ENCODE measurements around the gene TLR6. TPM values are rescaled to one million over a fixed set of nuclear protein-coding genes. Genes with fewer than 3 reads are reported as not detected.

TLR6 gene, protein sequence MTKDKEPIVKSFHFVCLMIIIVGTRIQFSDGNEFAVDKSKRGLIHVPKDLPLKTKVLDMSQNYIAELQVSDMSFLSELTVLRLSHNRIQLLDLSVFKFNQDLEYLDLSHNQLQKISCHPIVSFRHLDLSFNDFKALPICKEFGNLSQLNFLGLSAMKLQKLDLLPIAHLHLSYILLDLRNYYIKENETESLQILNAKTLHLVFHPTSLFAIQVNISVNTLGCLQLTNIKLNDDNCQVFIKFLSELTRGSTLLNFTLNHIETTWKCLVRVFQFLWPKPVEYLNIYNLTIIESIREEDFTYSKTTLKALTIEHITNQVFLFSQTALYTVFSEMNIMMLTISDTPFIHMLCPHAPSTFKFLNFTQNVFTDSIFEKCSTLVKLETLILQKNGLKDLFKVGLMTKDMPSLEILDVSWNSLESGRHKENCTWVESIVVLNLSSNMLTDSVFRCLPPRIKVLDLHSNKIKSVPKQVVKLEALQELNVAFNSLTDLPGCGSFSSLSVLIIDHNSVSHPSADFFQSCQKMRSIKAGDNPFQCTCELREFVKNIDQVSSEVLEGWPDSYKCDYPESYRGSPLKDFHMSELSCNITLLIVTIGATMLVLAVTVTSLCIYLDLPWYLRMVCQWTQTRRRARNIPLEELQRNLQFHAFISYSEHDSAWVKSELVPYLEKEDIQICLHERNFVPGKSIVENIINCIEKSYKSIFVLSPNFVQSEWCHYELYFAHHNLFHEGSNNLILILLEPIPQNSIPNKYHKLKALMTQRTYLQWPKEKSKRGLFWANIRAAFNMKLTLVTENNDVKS
- 4.3 TPM for total RNA-seq

DNA sequence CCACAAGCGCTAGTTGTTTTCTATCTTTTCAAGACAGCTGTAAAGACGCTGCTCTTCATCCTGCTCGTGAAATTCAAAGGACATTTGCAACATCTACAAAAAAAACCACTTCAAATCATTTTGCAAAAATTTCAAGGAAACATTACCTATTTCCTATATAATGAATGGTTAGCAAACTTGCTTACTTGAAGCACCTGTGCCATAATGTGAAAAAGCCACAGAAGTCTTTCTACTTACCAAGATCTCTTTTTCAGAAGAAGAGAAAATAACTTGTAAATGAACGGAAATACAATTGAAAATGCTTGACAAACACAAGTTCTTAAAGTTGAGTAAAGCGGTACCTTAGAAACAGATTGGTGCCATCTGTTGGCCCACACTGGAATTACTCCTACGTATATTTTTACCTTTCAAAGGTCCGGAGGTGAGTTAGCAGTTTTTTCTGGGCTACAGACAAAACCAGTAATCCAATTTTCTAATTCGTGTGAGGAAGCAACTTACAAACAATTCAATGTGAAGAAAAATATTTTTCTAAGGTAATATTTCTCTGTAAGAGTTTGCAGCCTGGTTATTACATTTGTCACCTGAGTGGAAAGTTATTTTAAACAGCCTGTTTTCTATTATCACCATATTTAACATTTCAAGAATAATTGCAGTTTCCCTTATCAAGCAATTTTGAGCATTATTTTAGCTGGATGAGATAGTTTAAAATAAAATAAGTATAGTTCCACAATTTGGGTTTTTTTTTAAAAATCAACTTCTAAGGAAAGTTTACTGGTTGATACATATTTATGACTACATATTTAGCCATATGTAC, at the start of gene TLR6:
Gene TLR6, minus strand, starts transcription at position 294 of the 814 bp plus-strand sequence. CDS start 27,344 bp downstream, outside the sequence.
- peak; percentile 51 to 87 (median 86) for DNase-seq (ENCODE audit: low read depth in 2 of 3, low spot score in 2 of 3)

DNA sequence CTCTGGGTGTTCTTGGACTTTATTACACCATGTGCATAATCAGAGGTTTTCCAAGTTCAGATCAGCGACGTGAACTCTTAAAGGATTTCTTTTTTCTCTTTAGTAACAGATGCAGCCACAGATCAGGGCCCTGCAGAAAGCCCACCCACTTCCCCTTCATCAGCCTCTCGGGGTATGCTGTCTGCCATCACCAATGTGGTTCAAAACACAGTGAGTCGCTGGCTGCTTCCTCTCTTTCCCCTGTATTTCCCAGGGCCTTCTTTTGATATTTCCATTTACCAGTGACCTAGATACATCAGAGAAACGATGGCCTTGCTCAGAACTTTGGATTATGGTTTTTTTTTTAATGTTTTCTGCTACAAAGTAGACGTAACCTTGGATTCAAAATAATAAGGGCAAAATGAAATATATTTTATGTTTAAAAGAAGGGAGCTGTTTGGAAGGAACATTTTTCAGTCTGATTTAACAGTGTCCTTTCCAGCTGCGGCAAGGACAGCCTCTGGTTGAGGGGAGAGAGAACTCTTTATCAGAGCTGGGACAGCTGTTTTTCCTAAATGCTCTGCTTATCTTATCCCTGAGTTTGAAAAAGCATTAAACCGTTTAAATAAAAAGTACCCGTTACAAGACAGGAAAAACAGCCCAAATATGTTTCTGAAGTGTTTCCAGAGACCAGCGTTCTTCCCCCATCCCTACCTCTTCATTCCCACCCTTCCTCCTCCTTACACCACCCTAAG, 49.2 kb upstream of the TLR6 start:
- DNase-seq (ENCODE audit: low read depth in 2 of 3, low spot score in 2 of 3): peak in 2 of 3 donors; percentile 33 to 72

DNA sequence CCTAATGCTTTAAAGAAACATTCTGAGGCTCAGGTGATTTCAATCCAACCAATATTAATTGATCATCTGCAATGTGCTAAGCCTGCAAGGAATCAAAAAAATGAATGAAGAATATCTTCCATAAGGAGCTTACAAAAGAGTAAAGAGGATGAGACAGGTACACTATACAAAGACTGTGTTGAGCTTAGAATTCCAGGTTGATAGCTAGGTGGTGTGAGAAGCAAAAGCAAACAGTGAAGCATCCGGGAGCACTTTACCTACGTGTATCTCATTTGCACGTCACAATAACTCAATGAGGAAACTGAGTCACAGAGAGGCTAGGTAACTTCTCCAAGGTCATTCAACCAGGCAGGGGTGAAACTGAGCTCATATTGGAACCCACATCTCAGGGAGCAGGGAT, 48.1 kb upstream of the TLR6 start:
- no peak for DNase-seq (ENCODE audit: low read depth in 2 of 3, low spot score in 2 of 3)

DNA sequence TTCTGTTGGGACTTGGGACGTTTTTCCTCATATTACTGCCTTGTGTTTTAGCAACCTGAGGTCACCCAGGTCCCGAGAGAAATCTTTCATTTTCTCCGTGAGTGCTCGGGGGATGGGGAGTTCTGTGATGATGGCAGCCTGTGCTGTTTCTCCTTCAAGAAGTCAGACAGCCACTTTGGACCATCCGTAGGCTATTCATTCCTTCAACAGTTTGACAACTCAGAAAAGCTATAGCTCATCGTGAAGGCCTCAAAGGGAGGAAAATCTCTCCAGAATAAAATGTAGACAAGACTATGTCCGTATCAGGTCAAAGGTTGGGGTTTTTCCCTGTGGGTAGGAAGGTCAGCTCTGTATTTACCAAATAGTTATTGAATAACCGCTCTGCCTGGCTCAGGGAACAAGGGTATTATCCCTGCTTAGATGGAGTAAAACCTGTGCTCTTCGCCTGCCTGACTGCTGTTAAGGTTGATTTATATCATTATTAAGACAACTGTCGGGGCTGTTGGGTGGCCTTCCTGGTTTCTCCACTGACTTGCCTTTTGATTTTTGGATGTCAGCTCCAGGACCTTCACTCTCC, 47.6 kb upstream of the TLR6 start:
- no peak for DNase-seq (ENCODE audit: low read depth in 2 of 3, low spot score in 2 of 3)

DNA sequence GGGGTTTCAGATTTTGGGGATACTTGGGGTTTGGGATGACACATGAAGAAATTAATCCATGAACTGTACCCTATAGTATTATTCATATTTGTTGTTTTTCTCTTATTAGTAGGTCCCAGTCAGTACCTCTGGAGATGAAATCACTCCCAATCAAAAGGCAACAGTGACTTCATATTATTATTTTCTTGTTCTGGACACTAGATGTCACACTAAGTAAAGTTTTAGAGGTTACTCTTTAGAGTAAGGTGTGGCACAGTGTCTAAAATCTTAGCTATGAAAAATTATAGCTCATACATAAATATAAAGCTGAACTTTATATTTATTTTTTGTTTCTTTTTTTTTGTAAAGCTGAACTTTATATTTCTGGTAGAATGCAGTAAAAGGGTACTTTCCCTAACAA, 46.1 kb upstream of the TLR6 start:
- peak in 1 of 3 donors; percentile 70 for DNase-seq (ENCODE audit: low read depth in 2 of 3, low spot score in 2 of 3)

DNA sequence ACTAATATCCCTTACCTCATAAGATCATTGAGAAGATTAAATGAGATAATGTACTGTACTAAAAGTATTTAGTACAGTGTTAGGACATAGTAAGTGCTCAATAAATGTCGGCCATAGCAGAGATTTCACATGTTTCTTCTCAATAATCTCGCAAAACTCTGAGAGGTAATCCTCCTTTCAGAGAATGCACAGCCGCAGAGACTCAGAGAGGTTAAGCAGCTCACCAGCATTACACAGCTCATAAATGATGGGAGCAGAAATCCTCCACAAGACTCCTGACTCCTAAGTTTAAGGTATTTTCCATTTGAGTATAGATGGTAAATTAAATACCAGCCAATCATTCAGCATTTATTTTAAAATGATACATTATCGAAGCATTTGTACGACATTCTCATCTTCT, 45.6 kb upstream of the TLR6 start:
- no peak for DNase-seq (ENCODE audit: low read depth in 2 of 3, low spot score in 2 of 3)

- DNase-seq (ENCODE audit: low read depth in 2 of 3, low spot score in 2 of 3): no peak
These were observed 41.6 kb upstream of the TLR6 start for GRCh38 chr4:38898245-38898644.

- DNase-seq (ENCODE audit: low read depth in 2 of 3, low spot score in 2 of 3): no peak
These were observed 40.3 kb upstream of the TLR6 start for GRCh38 chr4:38896940-38897339.

- DNase-seq (ENCODE audit: low read depth in 2 of 3, low spot score in 2 of 3): no peak
These were observed 37.8 kb upstream of the TLR6 start for GRCh38 chr4:38894322-38894982.

GRCh38 chr4:38891051-38891983, 34.7 kb upstream of the TLR6 start:
- no peak for DNase-seq (ENCODE audit: low read depth in 2 of 3, low spot score in 2 of 3)

- DNase-seq (ENCODE audit: low read depth in 2 of 3, low spot score in 2 of 3): peak in 2 of 3 donors; percentile 43 to 79
These were observed 32.5 kb upstream of the TLR6 start for GRCh38 chr4:38889143-38889542.

DNA sequence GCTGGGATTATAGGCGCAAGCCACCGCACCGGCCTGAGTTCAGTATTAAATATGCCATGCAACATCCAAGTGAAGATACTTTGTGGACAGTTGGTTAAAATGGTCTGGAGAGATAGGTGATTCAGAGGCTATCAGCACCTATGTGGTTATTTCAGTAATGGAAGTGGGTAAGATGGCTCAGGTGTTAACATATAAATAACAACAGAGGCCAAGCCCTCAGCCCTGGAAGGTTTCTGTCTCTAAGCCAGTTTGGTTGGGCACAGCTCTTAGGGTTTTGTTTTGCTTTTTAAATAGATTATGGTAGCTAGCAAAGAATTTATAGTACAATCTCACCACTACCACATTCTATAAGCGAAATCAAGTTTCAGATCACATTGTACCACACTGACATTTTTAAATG, 27.6 kb upstream of the TLR6 start:
- no peak for DNase-seq (ENCODE audit: low read depth in 2 of 3, low spot score in 2 of 3)

DNA sequence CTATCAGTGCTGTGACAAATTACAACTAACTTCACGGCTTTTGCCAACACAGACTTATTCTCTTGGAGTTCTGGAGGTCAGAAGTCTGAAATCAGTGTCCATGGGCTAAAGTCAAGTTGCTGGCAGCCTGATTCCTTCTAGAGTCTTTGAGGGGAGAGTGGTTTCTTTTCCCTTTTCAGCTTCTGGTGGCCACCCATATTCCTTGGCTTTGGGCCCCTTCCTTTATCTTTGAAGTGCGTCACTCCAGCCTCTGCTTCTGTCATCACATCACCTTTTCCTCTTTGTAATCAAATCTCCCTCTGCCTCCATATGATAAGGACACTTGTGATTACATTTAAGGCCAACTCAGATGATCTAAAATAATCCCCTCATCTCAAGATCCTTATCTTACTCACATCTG, 20.0 kb upstream of the TLR6 start:
- DNase-seq (ENCODE audit: low read depth in 2 of 3, low spot score in 2 of 3): no peak

GRCh38 chr4:38873290-38873944, 16.8 kb upstream of the TLR6 start:
- peak in 2 of 3 donors; percentile 24 to 42 for DNase-seq (ENCODE audit: low read depth in 2 of 3, low spot score in 2 of 3)

DNA sequence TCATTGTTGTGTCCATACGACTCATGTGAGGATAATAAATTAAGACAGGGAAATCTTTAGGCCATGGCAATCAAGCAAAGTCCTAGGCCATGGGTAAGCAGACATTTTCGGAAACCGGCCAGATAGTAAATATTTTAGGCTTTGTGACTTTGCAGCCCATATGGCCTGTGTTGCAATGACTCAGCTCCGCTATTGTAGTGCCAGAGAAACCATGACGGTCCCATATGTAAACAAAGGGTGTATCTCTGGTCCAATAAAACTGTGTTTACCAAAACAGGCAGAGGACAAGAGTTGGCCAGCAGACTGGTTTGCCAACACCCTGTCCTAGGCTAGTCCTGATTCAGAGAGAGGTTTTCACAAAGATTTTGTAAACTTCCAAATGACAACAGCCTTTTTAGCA, 16.0 kb upstream of the TLR6 start:
- no peak for DNase-seq (ENCODE audit: low read depth in 2 of 3, low spot score in 2 of 3)

DNA sequence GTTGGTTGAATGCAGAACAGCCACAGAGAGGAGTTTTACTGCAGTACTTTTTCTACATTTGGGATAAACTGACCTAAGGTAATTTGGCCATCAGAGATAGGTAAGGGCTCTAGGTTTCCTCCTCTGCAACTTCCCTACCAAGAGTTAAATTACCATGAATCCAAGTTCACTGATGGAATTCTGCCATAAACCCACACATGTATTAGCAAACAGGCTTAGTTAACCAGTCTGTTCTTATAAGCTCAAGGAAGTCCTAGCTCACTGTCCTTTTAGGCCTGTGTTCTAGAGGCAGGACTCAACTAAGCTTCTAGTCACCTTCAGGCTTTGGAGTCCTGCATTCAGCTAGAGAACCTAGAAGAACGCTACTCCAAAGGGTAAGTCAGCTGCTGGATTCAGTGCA, 15.0 kb upstream of the TLR6 start:
- DNase-seq (ENCODE audit: low read depth in 2 of 3, low spot score in 2 of 3): no peak

- DNase-seq (ENCODE audit: low read depth in 2 of 3, low spot score in 2 of 3): no peak
These were observed 13.6 kb upstream of the TLR6 start for GRCh38 chr4:38870098-38870808.
